ENCODE results near the gene SLC45A3. TPM values are rescaled to one million over a fixed set of nuclear protein-coding genes. Genes with fewer than 3 reads are reported as not detected.

SLC45A3 gene
- polyA plus RNA-seq, 1 donor from 2014 or later = 0.53 TPM

GRCh38 chr1:205613854-205614412 lies 66.4 kb downstream of the SLC45A3 start:
- Histone ChIP-seq H3K4me2 (ENCODE audit: low read length) (no peak overlapping the region), H3K27me3 (ENCODE audit: insufficient read depth, low read depth, low read length) (no peaks in the 10 kb centered on the region), H2AFZ (ENCODE audit: low read depth, low read length) (no peak overlapping the region), H3K36me3 (ENCODE audit: insufficient read depth, low read length) (no peaks in the 10 kb centered on the region), H3K79me2 (replicated peaks; ENCODE audit: insufficient read depth, low read length) (no peaks in the 10 kb centered on the region), H4K20me1 (ENCODE audit: insufficient read depth) (no peaks in the 10 kb centered on the region), H3K4me3 (ENCODE audit: low read length) (no peak overlapping the region), H3K27ac (ENCODE audit: low read length) (no peak overlapping the region), H3F3A (ENCODE audit: insufficient read depth, low read length, poor library complexity, severe bottlenecking) (no peaks in the 10 kb centered on the region), H3K9me3 (ENCODE audit: low read length) (no peaks in the 10 kb centered on the region), H3K9me2 (ENCODE audit: insufficient read depth, low read length) (no peaks in the 10 kb centered on the region), H3K9ac (ENCODE audit: low read length) (no peak overlapping the region)
- TF ChIP-seq SMC3 (conservative IDR thresholded peaks at IDR 0.05; ENCODE audit: poor library complexity) = no peak
- TF ChIP-seq TAF1 (IDR thresholded peaks at IDR 0.05; ENCODE audit: low read depth) = no peak
- no peak for TF ChIP-seq POLR2AphosphoS5 (IDR thresholded peaks at IDR 0.05)
- no peak for TF ChIP-seq REST (IDR thresholded peaks at IDR 0.05; ENCODE audit: borderline replicate concordance)
- no peak for TF ChIP-seq EZH2 (IDR thresholded peaks at IDR 0.05; ENCODE audit: borderline replicate concordance, insufficient read depth, low read length, poor library complexity, severe bottlenecking)
- no peak for TF ChIP-seq RAD21 (conservative IDR thresholded peaks at IDR 0.05)
- TF ChIP-seq, protein P1, sequence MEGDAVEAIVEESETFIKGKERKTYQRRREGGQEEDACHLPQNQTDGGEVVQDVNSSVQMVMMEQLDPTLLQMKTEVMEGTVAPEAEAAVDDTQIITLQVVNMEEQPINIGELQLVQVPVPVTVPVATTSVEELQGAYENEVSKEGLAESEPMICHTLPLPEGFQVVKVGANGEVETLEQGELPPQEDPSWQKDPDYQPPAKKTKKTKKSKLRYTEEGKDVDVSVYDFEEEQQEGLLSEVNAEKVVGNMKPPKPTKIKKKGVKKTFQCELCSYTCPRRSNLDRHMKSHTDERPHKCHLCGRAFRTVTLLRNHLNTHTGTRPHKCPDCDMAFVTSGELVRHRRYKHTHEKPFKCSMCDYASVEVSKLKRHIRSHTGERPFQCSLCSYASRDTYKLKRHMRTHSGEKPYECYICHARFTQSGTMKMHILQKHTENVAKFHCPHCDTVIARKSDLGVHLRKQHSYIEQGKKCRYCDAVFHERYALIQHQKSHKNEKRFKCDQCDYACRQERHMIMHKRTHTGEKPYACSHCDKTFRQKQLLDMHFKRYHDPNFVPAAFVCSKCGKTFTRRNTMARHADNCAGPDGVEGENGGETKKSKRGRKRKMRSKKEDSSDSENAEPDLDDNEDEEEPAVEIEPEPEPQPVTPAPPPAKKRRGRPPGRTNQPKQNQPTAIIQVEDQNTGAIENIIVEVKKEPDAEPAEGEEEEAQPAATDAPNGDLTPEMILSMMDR (IDR thresholded peaks at IDR 0.05; ENCODE audit: poor library complexity, severe bottlenecking) = no peak
- no peak for TF ChIP-seq MXI1 (conservative IDR thresholded peaks at IDR 0.05; ENCODE audit: poor library complexity, severe bottlenecking)
- no peak for TF ChIP-seq EP300 (conservative IDR thresholded peaks at IDR 0.05; ENCODE audit: poor library complexity, severe bottlenecking)

DNA sequence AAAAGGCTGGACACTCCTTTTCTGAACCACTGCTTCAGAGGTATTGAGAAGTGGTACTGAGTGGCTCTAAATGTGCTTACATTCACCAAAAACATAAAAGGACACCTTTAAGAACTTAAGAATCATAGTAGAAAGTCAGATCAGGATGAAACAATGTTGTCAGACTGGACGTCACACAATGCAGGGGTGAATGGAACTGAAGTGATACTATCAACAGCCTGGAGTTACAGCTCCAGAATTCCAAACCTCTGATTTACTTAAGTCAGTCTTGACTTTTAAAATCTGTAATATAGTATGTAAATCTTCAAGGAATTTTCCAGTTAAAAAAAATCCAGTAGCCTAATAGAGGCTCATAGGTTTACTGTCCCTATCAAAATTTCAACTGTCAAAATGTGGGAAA lies 67.8 kb downstream of the SLC45A3 start:
- no peak overlapping the region for H3K4me3 ChIP-seq (ENCODE audit: low read length)
- H3K27ac ChIP-seq (ENCODE audit: low read length) = no peak overlapping the region
- H3K27me3 ChIP-seq (ENCODE audit: insufficient read depth, low read depth, low read length) = no peaks in the 10 kb centered on the region
- H3F3A ChIP-seq (ENCODE audit: insufficient read depth, low read length, poor library complexity, severe bottlenecking) = no peaks in the 10 kb centered on the region
- no peak overlapping the region for H2AFZ ChIP-seq (ENCODE audit: low read depth, low read length)
- H3K79me2 ChIP-seq (replicated peaks; ENCODE audit: insufficient read depth, low read length) = no peaks in the 10 kb centered on the region
- no peaks in the 10 kb centered on the region for H4K20me1 ChIP-seq (ENCODE audit: insufficient read depth)
- H3K9me2 ChIP-seq (ENCODE audit: insufficient read depth, low read length) = no peaks in the 10 kb centered on the region
- H3K9me3 ChIP-seq (ENCODE audit: low read length) = no peaks in the 10 kb centered on the region
- H3K36me3 ChIP-seq (ENCODE audit: insufficient read depth, low read length) = no peaks in the 10 kb centered on the region
- no peak for TF ChIP-seq TAF1 (IDR thresholded peaks at IDR 0.05; ENCODE audit: low read depth)
- TF ChIP-seq MXI1 (conservative IDR thresholded peaks at IDR 0.05; ENCODE audit: poor library complexity, severe bottlenecking) = no peak
- no peak for TF ChIP-seq RAD21 (conservative IDR thresholded peaks at IDR 0.05)
- TF ChIP-seq REST (IDR thresholded peaks at IDR 0.05; ENCODE audit: borderline replicate concordance) = no peak
- TF ChIP-seq EZH2 (IDR thresholded peaks at IDR 0.05; ENCODE audit: borderline replicate concordance, insufficient read depth, low read length, poor library complexity, severe bottlenecking) = no peak
- TF ChIP-seq, protein P1 (IDR thresholded peaks at IDR 0.05; ENCODE audit: poor library complexity, severe bottlenecking) = no peak
- TF ChIP-seq POLR2AphosphoS5 (IDR thresholded peaks at IDR 0.05) = no peak
- no peak for TF ChIP-seq EP300 (conservative IDR thresholded peaks at IDR 0.05; ENCODE audit: poor library complexity, severe bottlenecking)
- TF ChIP-seq SMC3 (conservative IDR thresholded peaks at IDR 0.05; ENCODE audit: poor library complexity) = no peak
- no peak overlapping the region for H3K4me2 ChIP-seq (ENCODE audit: low read length)
- H3K9ac ChIP-seq (ENCODE audit: low read length) = no peak overlapping the region
